PC-9 (cell line): ENCODE results near the gene SLC6A17.

Experiments
- CTCF ChIP-seq: fragments of 200-600 bp; sonication (generic); conservative IDR thresholded peaks from 2 replicates; pipeline ENCODE4 v1.6.1; 2017; ENCODE audit warnings: mixed run types, antibody characterized with exemption, mild to moderate bottlenecking, moderate library complexity
- EZH2 ChIP-seq: fragments of 200-600 bp; sonication (generic); IDR thresholded peaks from 2 replicates; pipeline ENCODE4 v1.8.0; 2017; ENCODE audit warnings: antibody characterized with exemption, low read depth

- TF ChIP-seq CTCF (peak; percentile 81), EZH2 (no peak)
Measured at GRCh38 chr1:110148961-110149360, 1.3 kb upstream of the SLC6A17 start.
